ENCODE results near the gene LEAP2. TPM values are rescaled to one million over a fixed set of nuclear protein-coding genes. Genes with fewer than 3 reads are reported as not detected.
A peak's percentile ranks its signal among the peaks of the same experiment; 100 is the strongest.

The LEAP2 gene
- total and polyA plus RNA-seq, 10 of the 15 experiments (the other 5 are each of a cell fraction or from before 2014, with no cell fraction given): 1.9 to 8.8 (median 2.3) TPM

GRCh38 chr5:132856011-132856410 lies 17.5 kb upstream of the LEAP2 start (continued):
- no peak for TF ChIP-seq PKNOX1 (IDR thresholded peaks at IDR 0.05)

GRCh38 chr5:132859889-132860437 lies 13.5 kb upstream of the LEAP2 start:
- RAD21 ChIA-PET (ENCODE audit: unreplicated experiment): interaction anchor here (1.2 to 1.6 kb wide), 3 partner anchors 26 to 40 kb away, joined by 3 to 5 read pairs (median 5); no protein-coding TSS in a partner anchor
- Histone ChIP-seq H3K9ac (ENCODE audit: control insufficient read depth, insufficient read depth, low read length) (no peak overlapping the region), H2AFZ (ENCODE audit: control insufficient read depth, low read depth, low read length) (no peak overlapping the region), H3K4me3 (no peak overlapping the region), H3K27ac (ENCODE audit: control insufficient read depth, insufficient read depth) (no peak overlapping the region), H3K4me1 (ENCODE audit: control insufficient read depth, insufficient read depth, low read length) (no peaks in the 10 kb centered on the region), H3K27me3 (replicated peaks in 1 of 2; ENCODE audit: control insufficient read depth in 2 of 2, insufficient read depth in 2 of 2, low read length in 1 of 2) (no peaks in the 10 kb centered on the region), H4K20me1 (ENCODE audit: control insufficient read depth, insufficient read depth) (no peaks in the 10 kb centered on the region), H3K4me2 (ENCODE audit: control insufficient read depth, insufficient read depth) (no peak overlapping the region), H3K36me3 (ENCODE audit: control insufficient read depth in 2 of 2, insufficient read depth in 2 of 2, low read length in 1 of 2) (no peaks in the 10 kb centered on the region), H3K79me2 (ENCODE audit: control insufficient read depth, insufficient read depth, low read length) (no peaks in the 10 kb centered on the region), H3K9me3 (replicated peaks; ENCODE audit: control insufficient read depth, insufficient read depth, low read length) (no peaks in the 10 kb centered on the region)
- CTCF ChIA-PET: interaction anchor here (0.6 to 7.2 kb wide), 8 partner anchors 11 to 564 kb away, joined by 3 to 46 read pairs (median 4); partner anchors contain the start of gene SHROOM1
- POLR2A ChIA-PET: no interaction called here
- no TSS peak for BruUV-seq (replicated peaks)
- in situ Hi-C loops (cut with MboI) (no loop called here), intact Hi-C loops (cut with micrococcal nuclease; ENCODE audit: unreplicated experiment) (no loop called here)
- WGBS (ENCODE audit: insufficient coverage, insufficient replicate concordance, low lambda C conversion rate, missing lambda C conversion rate): 0% methylated on average over 2 of the region's 2 CpGs
- SMC1A ChIA-PET (ENCODE audit: uncharacterized antibody, unreplicated experiment): interaction anchor here (0.8 to 2.1 kb wide), 6 partner anchors 11 to 355 kb away, joined by 3 to 7 read pairs (median 3); no protein-coding TSS in a partner anchor
- FAIRE-seq: no peak
- no peak for DNase-seq (ENCODE audit: low read depth, low spot score)
- no peak for ATAC-seq
- TF ChIP-seq PRDM15 (CRISPR knock-in tag; IDR thresholded peaks at IDR 0.05): no peak
- no peak for TF ChIP-seq ZBTB40 (IDR thresholded peaks at IDR 0.05; ENCODE audit: borderline replicate concordance)
- no peak for TF ChIP-seq HSF1 (IDR thresholded peaks at IDR 0.05; ENCODE audit: low read depth, low read length)
- no peak for TF ChIP-seq CBX5 (IDR thresholded peaks at IDR 0.05; ENCODE audit: low read depth)
- peak; percentile 56; the same call in 1 of the 2 replicates for TF ChIP-seq BMI1 (IDR thresholded peaks at IDR 0.05; ENCODE audit: borderline replicate concordance)

Measured in GM12878 (cell line).